GM13977 (cell line): Measurements from ENCODE around the gene PKD2L1.
A peak's percentile ranks its signal among the peaks of the same experiment; 100 is the strongest.

Source experiments
- DNase-seq: peaks from one replicate; pipeline ENCODE4 v3.0.0; 2012; ENCODE audit warnings: low spot score
- CTCF ChIP-seq: IDR thresholded peaks from 2 replicates; pipeline ENCODE4 v1.5.1; 2012; ENCODE audit warnings: mild to moderate bottlenecking, control low read depth; ENCODE audit not compliant: insufficient read depth; ENCODE audit errors: extremely low read depth, missing control alignments
- in situ Hi-C: fragments of 300-500 bp; cut with MboI; formaldehyde crosslinking; loops from one replicate; pipeline ENCODE4 v1.12.0; 2022; ENCODE audit warnings: low sequenced_read_pairs, low pct_unique_long_range_greater_than_20kb, mixed read lengths, inconsistent platforms; ENCODE audit not compliant: unreplicated experiment

Gene PKD2L1

DNA sequence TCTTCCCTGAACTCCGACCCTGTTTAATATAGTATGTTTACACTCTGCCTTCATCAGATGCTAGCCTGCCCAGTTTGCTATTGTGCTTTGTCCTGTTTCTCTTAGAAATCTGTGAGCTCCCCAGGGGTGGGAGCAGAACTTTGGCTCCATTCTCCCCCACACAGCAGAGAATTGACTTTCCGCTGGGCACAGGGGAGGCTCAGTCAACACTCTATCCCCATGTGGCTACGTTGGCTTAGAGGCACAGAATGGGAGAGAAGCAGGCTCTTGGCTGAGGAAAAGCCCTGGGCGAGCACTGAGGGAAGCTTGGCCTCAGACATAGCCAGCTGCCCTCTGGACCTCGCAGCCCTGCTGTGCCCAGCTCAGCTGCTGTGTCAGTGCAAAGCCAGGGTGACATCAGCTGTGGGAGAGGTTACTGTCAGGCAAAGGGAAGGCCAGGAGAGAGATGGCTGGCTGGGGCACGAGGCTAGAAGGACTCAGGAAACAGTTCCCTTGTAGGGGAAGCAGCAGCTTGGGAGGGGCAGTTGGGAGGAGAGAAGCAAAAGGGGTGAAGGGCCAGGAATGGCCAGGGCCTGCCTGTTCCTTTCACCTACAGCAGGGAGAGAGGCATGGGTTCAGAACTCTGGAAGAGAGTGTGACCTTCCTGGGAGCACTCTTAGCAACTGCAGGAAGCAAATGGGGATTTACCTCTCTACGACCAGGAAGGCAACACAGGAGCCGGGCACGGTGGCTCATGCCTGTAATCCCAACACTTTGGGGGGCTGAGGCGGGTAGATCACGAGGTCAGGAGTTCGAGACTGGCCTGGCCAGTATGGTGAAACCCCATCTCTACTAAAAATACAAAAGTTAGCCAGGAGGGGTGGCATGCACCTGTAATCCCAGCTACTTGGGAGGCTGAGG is 11.2 kb upstream of the PKD2L1 start:
- TF ChIP-seq CTCF, result no peak
- in situ Hi-C loops, result loop anchor here (10.0 kb wide), 1 partner anchor 94 kb away; no protein-coding TSS in a partner anchor
- DNase-seq, result no peak

GRCh38 chr10:100339236-100339635 is 9.2 kb upstream of the PKD2L1 start:
- peak; percentile 38 for DNase-seq
- TF ChIP-seq CTCF, result no peak
- in situ Hi-C loops, result loop anchor here (10.0 kb wide), 1 partner anchor 176 kb away; the partner anchor contains the start of gene SEC31B

DNA sequence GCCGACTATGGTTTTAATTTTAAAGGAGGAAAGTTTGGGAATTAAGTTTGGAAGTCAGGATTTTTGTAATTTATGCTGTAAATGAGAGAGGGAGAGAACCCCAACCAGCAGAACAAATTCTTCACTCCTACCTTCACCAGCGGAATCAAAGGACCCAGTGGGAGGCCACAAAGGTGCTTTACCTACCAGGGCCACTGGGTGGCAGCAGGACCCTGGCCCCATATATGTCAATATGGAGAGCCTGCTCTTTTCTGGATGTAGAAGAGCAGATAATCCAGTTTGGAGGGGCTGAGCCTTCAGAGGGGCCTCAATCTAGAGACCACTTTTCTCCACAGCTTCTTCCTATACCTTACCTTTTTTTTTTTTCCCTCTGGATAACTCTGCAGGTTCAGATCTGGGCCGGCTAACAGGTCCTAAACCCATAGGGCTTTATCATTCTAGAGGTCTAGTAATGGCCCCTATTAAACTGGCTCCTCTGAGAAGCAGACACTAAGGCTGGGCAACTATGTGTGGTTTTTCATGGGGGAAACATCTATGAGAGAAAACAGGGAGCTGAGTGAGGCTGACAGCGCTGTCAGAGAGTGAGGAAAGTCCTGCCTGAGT is 8.5 kb upstream of the PKD2L1 start:
- peak; percentile 78 for DNase-seq
- in situ Hi-C loops, result loop anchor here (10.0 kb wide), 1 partner anchor 176 kb away; the partner anchor contains the start of gene SEC31B
- TF ChIP-seq CTCF, result peak; percentile 88

- in situ Hi-C loops, result loop anchor here (10.0 kb wide), 1 partner anchor 180 kb away; the partner anchor contains the start of gene SEC31B
- no peak for DNase-seq
- TF ChIP-seq CTCF, result no peak
These were observed 4.7 kb upstream of the PKD2L1 start for GRCh38 chr10:100334762-100335161.

- no peak for DNase-seq
- TF ChIP-seq CTCF, result no peak
- in situ Hi-C loops, result loop anchor here (10.0 kb wide), 1 partner anchor 181 kb away; the partner anchor contains the start of gene SEC31B
These were observed 3.8 kb upstream of the PKD2L1 start for GRCh38 chr10:100333661-100334440.

DNA sequence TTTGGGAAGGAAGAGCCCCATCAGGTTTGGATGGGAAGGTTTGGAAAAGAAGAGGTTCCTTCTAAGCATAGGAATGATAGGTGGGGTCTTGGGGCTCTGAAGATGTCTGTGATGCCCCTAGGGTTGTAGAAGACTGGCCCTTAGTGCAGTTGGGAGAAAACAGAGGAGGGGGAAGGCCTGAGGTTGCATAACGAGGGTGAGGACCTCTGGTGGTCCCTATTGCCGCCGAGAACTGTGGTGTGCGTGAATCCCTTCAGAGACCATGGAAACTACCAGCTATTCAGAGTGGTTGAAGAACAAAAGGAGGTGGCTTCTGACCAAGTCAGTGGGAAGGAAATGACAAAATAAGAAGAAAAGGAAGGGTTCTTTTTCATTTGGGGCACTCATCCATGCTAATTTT is 3.1 kb upstream of the PKD2L1 start:
- no peak for DNase-seq
- TF ChIP-seq CTCF, result no peak
- in situ Hi-C loops, result loop anchor here (10.0 kb wide), 1 partner anchor 182 kb away; the partner anchor contains the start of gene SEC31B
